Fibroblast of villous mesenchyme (primary cell): ENCODE data around the gene PTGDR2. TPM values are rescaled to one million over a fixed set of nuclear protein-coding genes. Genes with fewer than 3 reads are reported as not detected.

Experiments
- DNase-seq: peaks from one replicate; pipeline ENCODE4 v3.0.0-alpha.2; 2010; ENCODE audit warnings: low read depth
- H3K4me3 ChIP-seq: 2 replicates; pipeline ENCODE4 v1.5.1; 2011; ENCODE audit warnings: low read depth, mild to moderate bottlenecking, low read length
- CTCF ChIP-seq: IDR thresholded peaks from 2 replicates; pipeline ENCODE4 v1.5.1; 2012; ENCODE audit warnings: low read depth, mild to moderate bottlenecking, low read length; ENCODE audit not compliant: insufficient read depth
- total RNA-seq: library from RNA; depleted of rRNA; stranded (reverse); fragments of >200 nt; gene quantifications from 2 replicates; pipeline ENCODE4 v1.2.3, GENCODE V29; 2012

The PTGDR2 gene
- total RNA-seq, 1 donor = not detected

GRCh38 chr11:60803273-60803936, 52.3 kb downstream of the PTGDR2 start:
- TF ChIP-seq CTCF = no peak
- H3K4me3 ChIP-seq = no peak overlapping the region
- DNase-seq = no peak

- no peak for TF ChIP-seq CTCF
- no peak overlapping the region for H3K4me3 ChIP-seq
- DNase-seq = no peak
Observed at GRCh38 chr11:60801194-60801593, 54.6 kb downstream of the PTGDR2 start.

Other genes with a start within 250 kb of the PTGDR2 start
- under 0.01 TPM in 1 of 2 replicates, not detected in the other for gene MS4A8, start 156.3 kb downstream of the PTGDR2 start, total RNA-seq
- not detected in 2 replicates for gene MS4A18, start 131.2 kb downstream of the PTGDR2 start, total RNA-seq
- gene MS4A15, start 99.1 kb downstream of the PTGDR2 start, total RNA-seq = not detected in 2 replicates
- gene MS4A10, start 70.6 kb downstream of the PTGDR2 start, total RNA-seq = not detected in 2 replicates
- gene CCDC86, start 13.8 kb downstream of the PTGDR2 start, total RNA-seq = 11.2 and 13.5 TPM in 2 replicates
- gene ZP1, start 11.6 kb upstream of the PTGDR2 start, total RNA-seq = not detected in 2 replicates
- gene PRPF19, start 50.6 kb upstream of the PTGDR2 start, total RNA-seq = 40.9 and 41.5 TPM in 2 replicates
- gene TMEM109, start 58.2 kb upstream of the PTGDR2 start, total RNA-seq = 28.9 and 38.3 TPM in 2 replicates
- gene TMEM132A, start 68.5 kb upstream of the PTGDR2 start, total RNA-seq = 29.3 and 40.6 TPM in 2 replicates
- 13.0 and 15.5 TPM in 2 replicates for gene SLC15A3, start 96.2 kb upstream of the PTGDR2 start, total RNA-seq
- not detected in 2 replicates for gene CD6, start 115.7 kb upstream of the PTGDR2 start, total RNA-seq
- not detected in 2 replicates for gene CD5, start 246.5 kb upstream of the PTGDR2 start, total RNA-seq